Right kidney (tissue), 1 donor: ENCODE measurements around the gene DNM1.

Experiments used
- DNase-seq: peaks from one replicate; pipeline ENCODE4 v3.0.0-alpha.2; 2016

The DNM1 gene

GRCh38 chr9:128252317-128253139 is 49.3 kb downstream of the DNM1 start:
- DNase-seq, result no peak

DNA sequence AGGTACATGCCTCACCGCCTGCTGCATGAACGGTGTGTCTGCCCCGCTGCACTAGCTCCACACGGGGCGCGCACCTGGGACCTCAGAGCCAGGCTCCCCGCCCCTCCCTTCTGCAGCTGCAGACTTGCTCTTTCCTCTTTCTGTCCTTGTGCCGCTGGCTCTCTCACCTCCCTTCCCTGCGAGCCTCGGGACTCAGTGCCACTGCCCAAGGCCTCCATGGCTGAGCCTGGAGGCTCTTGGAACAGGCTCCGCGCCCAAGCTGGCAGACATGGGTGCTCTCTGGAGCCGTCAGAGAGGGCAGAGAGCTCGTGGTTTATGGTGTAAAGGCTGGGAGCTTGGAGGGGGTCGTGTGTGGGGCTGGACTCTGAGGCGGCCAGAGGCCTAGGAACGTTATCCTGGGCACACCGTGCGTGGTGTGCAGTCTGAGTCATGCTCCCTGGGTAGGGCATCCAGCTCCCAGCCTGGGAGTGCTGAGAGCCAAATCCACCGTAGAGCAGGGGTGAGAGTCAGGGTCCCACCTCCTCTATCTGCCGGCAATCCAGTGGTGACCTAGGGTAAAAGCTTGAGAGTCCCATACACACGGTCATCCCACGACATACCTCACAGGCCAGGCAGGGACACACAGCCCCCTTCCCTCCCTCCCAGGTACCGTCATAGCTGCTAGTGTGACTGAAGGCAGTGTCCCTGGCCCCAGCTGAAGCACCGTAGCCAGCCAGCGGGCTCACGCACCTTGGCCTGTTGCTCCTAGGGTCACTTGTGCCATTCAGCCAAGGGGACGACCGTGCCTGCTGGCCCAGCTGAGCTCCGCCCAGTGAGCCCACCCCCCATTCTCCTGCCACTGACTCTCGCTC is 50.2 kb downstream of the DNM1 start:
- no peak for DNase-seq

GRCh38 chr9:128253991-128254346 is 50.8 kb downstream of the DNM1 start:
- no peak for DNase-seq

GRCh38 chr9:128254362-128254761 is 51.2 kb downstream of the DNM1 start:
- DNase-seq, result no peak

DNA sequence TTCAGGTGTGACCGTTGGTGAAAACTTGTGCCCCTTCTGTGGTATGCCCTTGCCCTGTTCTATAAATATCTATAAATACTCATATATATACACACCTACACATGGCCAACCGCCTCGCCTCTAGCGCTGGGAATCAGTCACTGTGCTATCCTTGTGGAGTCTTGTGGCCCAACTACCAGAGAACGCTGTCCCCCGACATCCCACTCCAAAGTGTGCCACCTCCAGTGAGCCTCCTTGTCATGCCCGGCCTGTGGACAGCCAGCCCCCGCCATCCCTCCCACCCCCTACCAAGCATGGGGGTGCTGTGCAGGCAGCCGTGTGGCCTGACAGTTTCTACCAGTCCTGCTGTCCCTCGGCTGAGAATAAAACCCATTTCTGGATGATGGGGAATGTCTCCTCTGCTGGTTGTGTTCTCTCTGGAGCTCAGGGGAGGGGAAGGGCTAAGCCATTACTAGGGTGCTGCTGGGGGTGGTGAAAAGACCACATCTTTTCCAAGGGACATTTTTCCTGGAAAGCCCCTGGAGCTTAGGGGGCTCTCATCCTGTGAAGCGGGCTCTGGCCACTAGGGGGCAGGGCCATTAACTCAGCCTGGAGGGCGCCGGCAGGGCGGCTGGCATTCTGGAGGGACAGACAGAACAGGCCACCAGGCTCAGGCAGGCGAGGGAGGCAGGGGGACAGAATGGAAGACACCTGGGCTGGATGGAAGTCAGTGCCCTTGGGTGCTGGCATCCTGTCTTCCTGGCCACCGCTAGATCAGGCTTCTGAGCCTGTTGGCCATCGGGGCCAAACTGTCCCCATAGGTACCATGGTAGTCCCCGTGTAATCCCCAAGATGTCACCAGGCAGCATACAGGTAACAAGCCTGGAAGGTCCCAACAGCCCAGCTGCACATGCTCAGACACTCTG is 51.9 kb downstream of the DNM1 start:
- peak; percentile 52 for DNase-seq

- DNase-seq, result no peak
Measured at GRCh38 chr9:128257086-128257825, 54.1 kb downstream of the DNM1 start.

DNA sequence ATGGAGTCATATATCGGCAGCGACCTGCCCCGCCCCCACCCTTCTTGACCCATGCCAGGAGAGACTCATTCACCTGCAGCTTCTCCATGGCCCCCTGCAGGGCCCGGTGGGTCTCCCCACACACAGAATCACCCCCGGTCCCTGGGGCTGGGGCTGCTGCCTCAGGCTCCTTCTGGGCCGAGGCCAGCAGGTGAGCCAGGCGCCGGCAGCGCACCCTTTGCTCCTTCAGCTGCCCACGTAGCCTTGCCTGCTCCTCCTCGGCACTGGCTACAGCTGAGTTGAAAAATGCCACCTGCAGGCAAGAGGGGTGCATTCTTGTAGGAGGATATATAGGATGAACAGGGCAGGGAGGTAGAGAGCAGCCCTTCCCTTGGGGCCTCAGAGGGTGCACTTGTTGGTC is 54.7 kb downstream of the DNM1 start:
- no peak for DNase-seq

GRCh38 chr9:128258326-128258725 is 55.1 kb downstream of the DNM1 start:
- no peak for DNase-seq

DNA sequence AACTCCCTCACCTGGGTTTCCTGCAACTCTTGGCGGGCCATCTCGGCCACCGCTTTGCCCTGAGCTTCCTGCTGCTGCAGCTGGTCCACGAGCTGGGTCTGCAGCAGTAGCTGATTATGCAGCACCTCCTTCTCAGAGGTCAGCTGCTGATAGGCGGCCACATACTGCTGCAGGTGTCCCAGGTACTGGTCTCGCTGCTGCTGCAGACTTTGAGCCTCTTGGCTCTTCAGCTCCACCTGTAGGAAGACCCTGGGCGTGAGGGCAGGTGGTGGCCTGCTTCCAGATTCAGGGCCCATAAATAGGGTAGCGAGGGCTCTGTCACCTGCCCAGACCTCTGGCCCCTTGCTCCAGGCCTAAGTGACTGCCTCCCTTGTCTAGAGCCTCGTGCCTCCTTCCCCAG is 56.0 kb downstream of the DNM1 start:
- no peak for DNase-seq

DNA sequence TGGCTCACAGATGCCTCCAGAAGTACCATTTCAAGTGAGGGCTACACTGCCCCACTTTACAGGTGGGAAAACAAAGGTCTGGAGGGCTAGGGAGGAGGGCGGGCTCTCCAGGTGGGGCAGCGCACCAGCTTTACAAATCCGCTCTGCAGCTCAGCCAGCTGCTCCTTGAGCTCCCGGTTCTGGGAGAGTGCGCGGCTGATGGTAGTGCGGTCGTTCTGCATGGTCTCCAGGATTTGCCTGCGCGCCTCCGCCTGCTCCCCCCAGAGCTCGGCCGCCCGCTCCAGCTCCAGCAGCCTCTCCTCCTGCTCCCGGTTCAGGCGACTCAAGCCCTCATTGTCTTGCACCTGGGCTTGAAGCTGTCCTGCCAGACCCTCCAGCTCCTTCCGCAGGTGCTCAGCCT is 57.2 kb downstream of the DNM1 start:
- no peak for DNase-seq

DNA sequence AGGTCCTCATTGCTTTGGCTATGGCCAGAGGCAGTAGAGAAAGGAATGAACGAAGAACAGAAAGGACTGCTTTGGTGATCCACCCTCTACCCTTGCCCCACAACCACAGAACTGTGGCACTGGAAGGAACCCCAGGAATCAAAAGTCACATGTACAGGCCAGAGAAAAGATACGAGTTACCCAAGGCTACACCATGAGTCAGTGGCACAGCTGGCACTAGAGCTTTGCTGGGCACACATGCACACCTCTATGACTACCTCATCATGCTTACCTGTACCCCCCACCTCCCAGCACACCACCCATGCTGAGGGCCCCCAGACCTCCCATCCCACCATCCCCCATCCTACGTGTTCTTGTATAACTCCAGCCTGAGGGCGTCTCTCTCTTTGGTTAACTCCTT is 59.5 kb downstream of the DNM1 start:
- no peak for DNase-seq

GRCh38 chr9:128265348-128265847 is 62.2 kb downstream of the DNM1 start:
- DNase-seq, result no peak

DNA sequence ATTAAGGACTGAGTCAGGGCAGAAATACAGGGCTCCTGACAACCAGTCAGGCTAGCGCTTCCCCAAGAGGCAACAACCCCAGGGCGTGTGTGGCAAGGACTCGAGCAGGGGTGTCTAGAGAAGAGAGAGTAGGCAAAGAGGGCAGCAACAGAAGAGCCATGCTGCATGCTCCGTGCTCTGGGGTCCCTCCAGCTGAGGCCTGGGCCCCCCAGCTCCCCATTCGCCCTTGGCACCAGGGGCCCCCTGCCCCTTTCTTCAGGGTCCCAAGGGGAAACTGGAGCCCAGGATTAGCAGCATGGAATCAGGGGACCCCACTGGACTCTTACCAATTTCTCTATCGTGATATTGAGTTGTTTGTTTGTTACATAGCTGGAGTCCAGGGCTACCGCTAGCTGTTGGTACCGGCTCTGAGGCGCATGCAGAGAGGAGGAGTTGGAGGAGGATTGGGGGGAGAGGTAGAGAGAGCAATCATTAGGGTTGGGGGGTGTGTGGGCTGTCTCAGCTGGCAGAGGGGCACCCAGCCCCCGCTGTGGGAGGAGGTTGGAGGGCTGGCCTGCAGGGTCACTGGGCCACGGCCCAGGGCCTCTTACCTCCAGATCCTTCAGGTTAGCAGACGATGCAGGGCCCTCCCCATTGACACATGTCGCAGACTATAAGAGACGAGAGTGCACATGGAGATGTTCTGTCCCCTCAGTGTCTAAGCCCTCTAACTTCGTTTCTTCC is 63.9 kb downstream of the DNM1 start:
- DNase-seq, result no peak

DNA sequence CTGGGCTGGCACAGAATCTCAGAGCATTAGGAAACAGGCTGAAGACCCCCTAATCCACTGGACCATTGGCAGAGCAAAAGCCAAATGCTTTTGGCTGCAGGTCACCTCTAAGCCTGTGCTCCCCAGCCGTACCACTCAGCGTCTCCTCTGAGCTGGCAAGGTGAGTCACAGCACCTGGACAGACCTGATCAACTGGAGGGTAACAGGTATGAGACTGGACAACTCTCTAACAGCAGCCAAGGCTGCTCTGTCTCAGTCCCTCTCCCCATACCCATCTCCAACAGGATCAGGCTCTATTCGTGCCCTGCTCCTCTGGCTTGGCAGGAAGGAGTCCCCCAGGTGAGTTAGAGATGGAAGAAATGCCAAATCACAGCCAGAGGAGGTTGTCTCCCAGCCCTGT is 67.9 kb downstream of the DNM1 start:
- DNase-seq, result no peak

- no peak for DNase-seq
Measured at GRCh38 chr9:128271512-128271911, 68.3 kb downstream of the DNM1 start.

- no peak for DNase-seq
Measured at GRCh38 chr9:128274245-128274644, 71.1 kb downstream of the DNM1 start.

DNA sequence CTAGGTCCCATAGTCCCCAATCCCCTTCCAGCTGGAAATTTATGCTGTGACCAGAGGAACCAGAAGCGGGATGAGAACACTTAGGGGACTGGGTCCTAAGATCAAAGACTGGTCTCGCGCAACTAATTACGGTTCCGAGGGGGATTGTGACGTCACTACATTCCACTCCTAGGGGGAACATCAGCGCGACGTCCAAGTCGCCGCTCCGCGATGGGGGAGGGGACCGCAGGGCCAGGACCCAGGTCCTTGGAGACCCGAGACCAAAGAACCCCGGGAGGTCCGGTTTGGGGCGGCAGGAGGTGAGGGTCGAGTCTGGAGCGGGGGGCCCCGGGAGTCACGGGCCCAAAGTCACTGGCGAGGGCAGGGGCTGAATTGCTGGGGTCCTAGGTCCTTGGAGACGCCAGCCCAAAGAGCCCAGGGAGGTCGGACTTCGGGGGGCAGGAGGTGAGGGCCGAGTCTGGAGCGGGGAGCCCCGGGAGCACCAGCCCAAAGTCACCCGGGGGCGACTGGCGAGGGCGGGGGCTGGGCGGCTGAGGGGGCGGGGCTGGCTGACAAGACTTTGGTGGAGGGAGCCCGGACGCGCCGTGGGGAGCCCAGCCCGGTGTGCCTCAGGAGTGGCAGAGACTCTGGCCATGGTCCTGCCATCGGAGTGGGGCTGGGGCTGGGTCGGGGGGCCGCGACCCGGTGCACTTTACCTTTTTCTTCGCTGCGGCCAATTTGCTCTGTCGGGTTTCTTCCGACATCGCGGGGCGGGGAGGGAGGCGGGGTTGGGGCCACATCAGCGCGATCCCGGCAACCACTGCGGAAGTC is 72.2 kb downstream of the DNM1 start, which contains the start of gene GOLGA2:
TSS of gene GOLGA2 (minus strand) at position 810 of the 810 bp plus-strand sequence. CDS start at position 779, 31 bp downstream.
- peak; percentile 57 for DNase-seq

DNA sequence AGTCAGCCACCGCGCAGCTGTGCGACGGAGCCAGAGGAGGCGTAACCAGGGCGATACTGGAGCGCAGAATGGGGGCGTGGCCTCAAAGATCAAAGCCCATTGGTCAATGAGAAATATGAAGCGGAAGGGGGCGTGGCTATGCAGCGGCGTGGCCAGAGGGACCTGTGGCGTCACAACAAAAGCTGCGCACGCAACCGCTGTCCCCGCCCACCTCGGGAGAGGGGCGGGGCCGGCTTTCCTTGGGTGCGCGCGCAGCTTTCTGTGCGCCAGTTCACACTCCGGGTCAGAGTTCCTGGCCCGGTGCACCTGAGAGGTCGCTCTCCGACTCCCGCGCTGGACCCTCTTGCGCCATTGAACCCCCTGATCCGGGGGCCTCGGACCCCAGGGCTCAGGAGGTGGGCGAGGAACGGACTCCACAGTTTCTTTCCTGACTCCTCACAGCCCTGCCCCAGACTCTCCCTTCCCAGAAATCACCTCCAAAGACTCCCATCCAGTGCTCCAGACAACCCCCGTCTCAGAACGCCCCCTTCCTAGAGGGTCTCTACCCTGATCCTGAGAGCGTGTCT is 72.9 kb downstream of the DNM1 start, which contains the start of gene SWI5:
TSS of gene SWI5 (plus strand) at position 269 of the 566 bp plus-strand sequence.
- DNase-seq, result peak; percentile 99

- no peak for DNase-seq
Measured at GRCh38 chr9:128276574-128277270, 73.5 kb downstream of the DNM1 start.
